Stimulated activated naive CD8-positive, alpha-beta T cell treated with anti-CD3 and anti-CD28 coated beads, Interleukin-15, Interleukin-2, amounts not matched to agents 100 U/mL and 50 U/mL, for 24 hours (primary cell): ENCODE measurements around the gene GINS1.
"Not testable (repeated sequence)": the region's sequence is repeated elsewhere in the genome, so short reads cannot be mapped to it uniquely, and the experiment has no call there.

Experiments used
- ATAC-seq: fragments of 150-1000 bp; cut with Tn5 transposase; one replicate; pipeline ENCODE4 v1.10.0; 2021
- DNase-seq: peaks from one replicate; pipeline ENCODE4 v3.0.0; 2021

The GINS1 gene

DNA sequence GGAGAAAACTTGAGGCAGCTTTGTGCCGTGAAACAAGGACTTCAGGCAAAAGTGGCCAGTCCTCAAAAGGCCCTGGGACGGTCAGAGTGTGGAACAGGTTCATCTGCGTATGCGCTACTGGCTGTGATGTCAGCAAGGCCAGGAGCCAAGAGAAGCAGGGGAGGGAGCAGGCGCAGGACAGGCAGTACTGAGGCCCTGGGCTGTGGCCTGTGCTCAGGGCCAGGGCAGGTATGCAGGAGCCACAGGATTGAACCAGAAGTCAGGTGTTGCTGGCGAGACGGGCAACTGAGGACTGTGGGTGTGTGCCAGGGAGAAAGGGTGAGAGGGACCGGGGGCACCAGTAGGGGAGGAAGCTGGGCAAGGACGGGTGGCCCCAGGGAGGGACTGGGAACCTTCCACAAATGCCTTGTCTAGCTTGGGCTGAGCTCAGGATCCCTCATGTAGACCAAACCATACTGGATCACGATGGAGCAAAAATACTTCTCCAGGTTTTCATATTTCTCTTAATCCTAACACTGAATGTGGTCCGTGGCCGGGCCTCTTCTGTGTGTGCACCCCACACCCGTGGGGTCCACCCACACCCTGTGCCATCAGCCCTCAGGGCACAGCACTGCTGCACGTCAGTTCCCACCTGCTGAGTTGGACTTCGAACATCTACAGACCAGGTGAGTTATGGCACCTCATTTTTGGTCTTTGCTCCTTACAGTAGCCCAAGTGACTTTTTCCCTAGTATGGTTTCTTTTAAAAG is 46.9 kb downstream of the GINS1 start:
- DNase-seq = no peak
- no peak for ATAC-seq

DNA sequence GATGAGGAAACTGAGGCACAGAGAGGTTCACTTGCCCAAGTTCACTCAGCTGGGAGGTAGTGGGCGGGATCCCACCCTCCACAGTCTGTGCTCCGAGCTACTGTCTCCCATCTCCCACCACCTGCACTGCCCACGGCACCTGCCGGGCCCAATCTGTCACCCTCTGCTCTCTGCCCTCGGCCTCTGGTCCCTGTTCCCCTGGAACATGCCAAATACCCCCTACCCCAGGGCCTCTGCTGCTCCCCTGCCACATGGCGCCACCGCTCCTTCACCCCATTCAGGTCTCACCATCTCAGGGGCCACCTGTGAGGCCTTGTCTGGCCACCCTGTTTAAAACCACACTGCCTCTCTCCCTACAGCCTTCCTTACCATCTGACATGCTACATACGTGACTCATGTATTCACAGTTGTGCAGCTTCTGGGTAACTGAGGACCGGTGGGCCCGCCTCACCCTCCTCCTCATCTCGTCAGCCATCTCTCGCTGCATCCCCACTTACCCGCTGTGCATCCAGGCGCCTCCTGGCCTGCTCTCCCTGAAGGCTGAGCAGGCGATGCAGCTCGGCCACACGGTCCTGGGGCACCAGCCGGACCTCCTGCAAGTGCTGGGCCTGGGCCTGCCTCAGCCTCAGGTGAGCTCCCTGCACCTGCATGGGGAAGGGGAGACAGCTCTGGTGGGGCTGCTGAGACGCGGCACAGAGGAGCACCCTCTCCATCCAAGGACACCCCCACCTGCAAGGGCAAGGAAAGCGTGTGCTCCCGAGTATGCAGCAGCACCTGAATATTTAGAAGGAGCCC is 50.6 kb downstream of the GINS1 start:
- no peak for ATAC-seq
- no peak for DNase-seq

DNA sequence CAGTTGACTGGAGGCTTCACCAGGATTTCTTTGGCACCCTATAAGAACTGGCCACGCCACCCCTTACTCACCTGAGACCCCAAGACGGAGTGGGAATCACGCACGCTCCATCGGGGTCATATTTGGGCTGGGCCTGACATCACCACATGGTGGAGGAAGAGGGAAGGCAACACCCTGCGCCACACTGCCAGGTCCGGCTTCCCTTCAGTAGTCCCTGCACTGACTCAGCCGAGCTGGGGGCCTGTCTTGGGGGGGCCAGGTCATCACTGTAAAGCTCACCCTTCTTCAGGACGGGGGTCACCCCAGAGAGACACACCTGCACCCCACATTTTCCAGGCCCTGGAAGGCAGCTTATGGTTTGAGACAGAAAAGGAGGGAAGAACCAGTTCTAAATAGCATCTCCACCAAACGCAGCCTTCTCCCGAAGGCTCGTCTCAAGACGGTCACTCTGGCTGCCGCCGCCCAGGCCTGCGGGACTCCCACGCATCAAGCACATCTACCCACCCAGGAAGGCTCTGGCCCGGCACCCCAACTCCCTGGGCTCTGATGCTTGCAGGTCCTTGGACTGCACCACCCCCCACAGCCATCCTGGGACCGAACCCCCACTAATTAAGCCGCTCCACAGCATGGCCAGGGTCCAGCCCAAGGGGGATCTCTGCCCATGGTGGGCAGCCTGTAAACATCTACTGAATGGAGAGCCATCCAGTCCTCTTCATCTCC is 51.8 kb downstream of the GINS1 start:
- ATAC-seq = no peak

GRCh38 chr20:25459916-25460535 is 52.6 kb downstream of the GINS1 start:
- ATAC-seq (no peak), DNase-seq (no peak)

More for the DNA sequence above, 51.8 kb downstream of the GINS1 start:
- DNase-seq = no peak

GRCh38 chr20:25460566-25461280 is 53.2 kb downstream of the GINS1 start:
- DNase-seq (no peak), ATAC-seq (no peak)

- DNase-seq (no peak), ATAC-seq (no peak)
Measured at GRCh38 chr20:25461281-25461650, 53.8 kb downstream of the GINS1 start.

GRCh38 chr20:25461786-25462545 is 54.5 kb downstream of the GINS1 start:
- ATAC-seq = no peak
- no peak for DNase-seq

DNA sequence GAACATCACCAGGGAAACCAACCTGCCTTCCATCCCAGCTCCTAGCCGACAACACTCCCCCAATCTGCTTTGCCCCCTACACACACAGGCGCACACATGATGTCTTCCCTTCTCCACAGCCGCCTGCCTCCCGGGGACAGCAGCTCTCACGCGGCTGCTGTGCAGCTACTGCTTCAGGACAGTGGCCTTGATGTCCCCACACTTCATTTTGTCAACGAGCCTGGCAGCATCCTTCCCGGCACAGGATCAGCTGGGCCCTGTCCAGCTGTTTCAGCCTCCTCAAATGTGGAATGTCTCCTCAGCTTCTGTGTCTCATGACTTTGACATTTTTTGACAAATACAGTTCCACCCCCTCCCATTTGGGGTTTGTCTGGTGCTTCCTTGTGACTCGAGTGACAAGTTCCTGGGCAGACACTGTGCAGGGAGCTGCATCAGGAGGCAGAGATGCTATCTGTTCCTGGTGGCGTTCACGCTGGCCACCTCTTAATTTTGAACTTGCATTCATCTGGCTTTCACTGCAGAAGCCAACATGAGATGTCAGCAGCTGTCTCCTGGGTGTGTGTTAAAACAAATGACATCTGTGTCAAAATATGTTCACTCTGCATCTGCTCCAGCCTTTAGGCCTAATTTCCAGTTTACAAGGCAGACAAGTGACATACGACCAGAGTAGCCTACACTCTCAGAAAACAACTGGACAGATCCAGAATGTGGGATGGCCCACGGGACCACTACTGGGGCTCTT is 57.2 kb downstream of the GINS1 start:
- ATAC-seq (no peak), DNase-seq (no peak)

DNA sequence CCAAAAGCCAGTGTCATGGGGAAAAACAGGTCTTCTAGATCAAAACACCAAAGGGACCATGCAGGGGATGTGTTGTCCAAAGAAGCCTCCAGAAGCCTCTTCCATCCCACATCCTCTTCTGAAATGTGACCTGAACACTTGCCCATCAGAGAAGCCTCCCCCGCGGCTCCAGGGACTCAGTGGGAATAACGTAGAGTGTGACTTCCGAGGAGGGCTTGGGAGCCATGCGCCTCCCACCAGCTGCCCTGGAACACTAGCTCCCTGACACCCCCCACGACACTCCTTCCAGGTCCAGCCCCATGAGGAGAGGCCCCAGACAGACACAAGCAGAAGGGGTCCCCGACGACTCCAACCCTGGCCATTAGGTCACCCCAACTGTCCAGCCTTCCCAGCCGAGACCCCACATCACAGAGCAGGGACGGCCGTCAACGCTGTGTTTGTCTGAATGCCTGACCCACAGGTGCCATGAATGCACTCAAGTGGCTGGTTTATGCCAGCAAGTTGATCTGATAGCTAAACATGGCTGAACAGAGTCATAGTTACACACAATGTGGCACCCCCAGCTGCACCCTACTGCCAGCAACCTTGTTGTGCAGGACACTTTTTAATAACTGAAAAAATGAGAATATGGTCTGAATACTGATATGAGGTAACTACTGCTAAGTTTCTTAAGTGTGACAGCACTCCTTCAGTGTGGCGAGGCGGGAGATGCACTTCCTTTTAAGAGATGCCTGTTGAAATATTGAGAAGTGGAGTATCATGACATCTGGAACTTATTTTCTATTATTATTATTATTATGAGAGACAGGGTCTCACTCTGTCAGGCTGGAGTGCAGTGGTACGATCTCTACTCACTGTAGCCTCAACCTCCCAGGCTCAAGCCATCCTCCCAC is 58.0 kb downstream of the GINS1 start:
- ATAC-seq = no peak

GRCh38 chr20:25466846-25467245 is 59.4 kb downstream of the GINS1 start:
- no peak for DNase-seq
- ATAC-seq = no peak

More for the DNA sequence above, 58.0 kb downstream of the GINS1 start:
- DNase-seq = no peak

- ATAC-seq (no peak), DNase-seq (no peak)
Measured at GRCh38 chr20:25467441-25467840, 60.0 kb downstream of the GINS1 start.

GRCh38 chr20:25468126-25469075 is 60.9 kb downstream of the GINS1 start:
- DNase-seq = no peak
- no peak for ATAC-seq

DNA sequence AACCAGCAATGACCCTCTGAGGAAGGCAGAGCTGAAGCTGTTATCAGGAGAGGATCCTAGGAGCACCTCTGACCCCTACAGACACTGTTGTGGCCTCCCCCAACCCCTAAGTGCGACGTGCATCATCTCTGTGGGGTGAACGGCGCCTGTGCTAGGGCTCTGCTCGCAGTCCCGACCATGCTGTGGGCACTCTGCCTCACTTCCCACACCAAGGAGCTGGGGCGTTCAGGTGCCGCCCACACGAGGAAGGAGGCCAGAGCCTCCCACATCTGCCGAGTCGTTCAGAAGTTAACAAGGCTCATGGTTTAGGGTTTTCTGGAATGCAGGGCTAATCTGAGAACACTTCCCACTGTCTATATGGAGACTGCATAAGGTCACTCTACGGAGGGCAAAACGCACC is 62.1 kb downstream of the GINS1 start:
- ATAC-seq = no peak
- DNase-seq = no peak

DNA sequence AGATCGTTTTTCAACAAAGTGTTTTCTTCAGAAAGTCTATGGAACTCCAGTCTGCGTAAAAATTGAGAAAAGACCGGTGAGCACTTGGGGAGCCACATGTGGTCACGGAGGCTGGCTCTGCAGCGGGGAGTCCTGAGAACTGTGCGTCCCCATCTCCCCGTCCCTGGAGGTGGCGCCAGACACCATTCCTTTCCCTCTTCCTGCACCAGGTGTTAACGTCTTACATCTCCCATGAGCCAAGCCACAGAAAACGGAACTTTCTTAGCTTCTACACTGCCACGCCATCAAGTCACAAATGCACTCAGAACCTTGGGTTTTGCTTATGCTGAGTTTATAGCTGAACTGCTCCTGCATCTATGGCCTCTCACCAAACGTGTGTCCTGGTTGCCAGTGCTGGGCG is 62.6 kb downstream of the GINS1 start:
- peak; percentile 42 for DNase-seq
- ATAC-seq = peak; percentile 68

DNA sequence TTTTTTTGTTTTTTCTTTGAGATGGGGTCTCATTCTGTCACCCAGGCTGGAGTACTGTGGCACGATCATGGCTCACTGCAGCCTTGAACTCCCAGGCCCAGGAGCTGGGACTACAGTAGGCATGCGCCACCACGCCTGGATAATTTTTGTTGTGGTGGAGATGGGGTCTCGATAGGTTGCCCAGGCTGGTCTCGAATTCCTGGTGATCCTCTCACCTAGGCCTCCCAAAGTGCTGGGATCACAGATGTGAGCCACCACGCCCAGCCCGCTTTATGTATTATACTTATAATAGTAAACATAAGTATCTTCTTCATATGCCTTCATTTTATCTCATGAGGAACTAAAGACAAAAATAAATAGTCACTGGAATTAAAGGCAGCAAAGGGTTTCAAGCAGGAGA is 63.5 kb downstream of the GINS1 start:
- ATAC-seq = no peak

GRCh38 chr20:25473297-25473696 is 65.8 kb downstream of the GINS1 start:
- DNase-seq, ATAC-seq: not testable (repeated sequence)

More for the DNA sequence above, 63.5 kb downstream of the GINS1 start:
- no peak for DNase-seq

DNA sequence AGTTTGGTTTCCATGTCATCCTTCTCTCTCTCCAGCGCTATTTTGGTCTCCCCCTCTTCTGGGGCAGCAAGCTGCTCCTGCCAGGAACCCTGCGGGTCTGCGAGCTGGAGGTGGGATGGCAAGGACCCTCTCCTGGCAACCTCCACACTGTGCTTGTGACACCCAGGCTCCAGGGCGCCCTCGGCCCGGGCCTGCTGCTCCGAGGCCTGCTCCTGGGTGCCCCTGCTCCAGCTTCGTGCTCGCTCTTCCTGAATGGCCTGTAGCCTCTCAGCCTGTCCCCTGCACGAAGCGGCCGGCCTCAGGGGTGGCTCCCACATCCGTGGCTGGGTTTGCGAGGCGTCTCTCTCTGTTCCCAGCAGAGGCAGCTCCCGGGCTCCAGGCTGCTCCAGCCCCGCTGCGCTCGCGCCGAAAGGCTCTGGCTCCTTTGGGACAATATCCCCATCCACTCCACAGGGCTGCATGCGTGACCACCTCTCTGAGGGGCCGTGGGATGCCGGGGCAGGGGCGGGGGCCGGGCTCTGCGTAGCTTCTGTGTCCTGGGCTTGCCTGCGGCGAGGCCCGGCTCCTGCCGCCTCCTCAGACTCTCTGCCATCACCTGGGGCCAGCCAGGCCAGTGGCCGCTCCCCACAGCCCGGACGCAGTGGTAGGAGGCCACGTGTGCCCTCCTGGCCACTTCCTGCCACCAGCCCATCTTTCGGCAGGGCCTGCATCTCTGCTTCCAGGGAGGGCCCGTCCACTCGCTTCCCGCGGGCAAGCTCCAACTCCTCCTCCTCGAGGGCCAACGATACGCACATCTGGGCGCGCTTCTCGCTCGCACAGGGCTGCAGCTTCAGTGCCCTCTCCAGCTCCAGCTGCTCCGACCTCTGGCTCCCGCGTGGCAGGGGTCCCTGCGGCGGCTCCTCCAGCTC is 68.9 kb downstream of the GINS1 start:
- no peak for DNase-seq
- ATAC-seq = no peak
